Dendritic cell treated with granulocyte-macrophage colony-stimulating factor and Interleukin-4, amounts not matched to agents 40 ng/mL and 50 ng/mL, for 4 days (primary cell): Measurements from ENCODE around the gene MRI1.
"Not testable (repeated sequence)": the region's sequence is repeated elsewhere in the genome, so short reads cannot be mapped to it uniquely, and the experiment has no call there.

Source experiments
- H3K27ac Mint-ChIP-seq: one replicate; pipeline ENCODE4 v1.8.0; 2022; ENCODE audit warnings: mild to moderate bottlenecking, mixed read lengths
- H3K27me3 Mint-ChIP-seq: one replicate; pipeline ENCODE4 v1.8.0; 2022; ENCODE audit warnings: mild to moderate bottlenecking, mixed read lengths
- H3K36me3 Mint-ChIP-seq: one replicate; pipeline ENCODE4 v1.8.0; 2022; ENCODE audit warnings: low read depth, mixed read lengths
- H3K4me1 Mint-ChIP-seq: one replicate; pipeline ENCODE4 v1.8.0; 2022; ENCODE audit warnings: low read depth, mixed read lengths
- H3K4me3 Mint-ChIP-seq: one replicate; pipeline ENCODE4 v1.8.0; 2022; ENCODE audit warnings: mild to moderate bottlenecking, moderate library complexity, mixed read lengths
- H3K9me3 Mint-ChIP-seq: one replicate; pipeline ENCODE4 v1.8.0; 2022; ENCODE audit warnings: mixed read lengths
- intact Hi-C: fragments of 100-400 bp; cut with micrococcal nuclease; formaldehyde crosslinking; loops from one replicate; pipeline ENCODE4 v1.15.0; 2022

MRI1 gene

DNA sequence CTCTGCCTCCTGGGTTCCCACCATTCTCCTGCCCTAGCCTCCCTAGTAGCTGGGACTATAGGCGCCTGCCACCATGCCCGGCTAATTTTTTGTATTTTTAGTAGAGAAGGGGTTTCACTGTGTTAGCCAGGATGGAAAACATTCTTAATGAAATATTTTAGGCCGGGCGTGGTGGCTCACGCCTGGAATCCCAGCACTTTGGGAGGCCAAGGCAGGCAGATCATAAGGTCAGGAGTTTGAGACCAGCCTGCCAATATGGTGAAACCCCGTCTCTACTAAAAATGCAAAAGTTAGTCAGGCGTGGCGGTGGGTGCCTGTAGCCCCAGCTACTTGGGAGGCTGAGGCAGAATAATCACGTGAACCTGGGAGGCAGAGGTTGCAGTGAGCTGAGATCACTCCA, 29.0 kb downstream of the MRI1 start:
- H3K27ac Mint-ChIP-seq, H3K4me3 Mint-ChIP-seq, H3K9me3 Mint-ChIP-seq, H3K36me3 Mint-ChIP-seq, intact Hi-C loops, H3K27me3 Mint-ChIP-seq: not testable (repeated sequence)
- H3K4me1 Mint-ChIP-seq, result peaks cover 51% of the 10 kb centered on the region

DNA sequence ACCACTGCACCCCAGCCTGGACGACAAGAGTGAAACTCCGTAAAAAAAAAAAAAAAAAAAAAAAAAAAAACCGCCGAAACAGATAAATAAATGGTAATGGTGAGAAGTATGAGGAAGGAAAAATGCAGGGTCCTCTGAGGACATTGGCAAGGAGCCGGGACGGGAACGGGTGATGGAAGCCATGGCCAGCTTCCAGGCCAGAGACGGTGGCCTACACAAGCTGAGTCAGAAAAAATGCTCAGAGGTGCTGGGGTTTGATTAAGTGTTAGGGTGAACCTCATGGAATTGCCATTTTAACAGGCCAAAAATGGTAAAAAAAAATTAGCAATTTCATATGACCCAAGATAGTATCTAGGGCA, 30.1 kb downstream of the MRI1 start:
- peaks cover 8% of the 10 kb centered on the region for H3K36me3 Mint-ChIP-seq
- peaks cover 50% of the 10 kb centered on the region for H3K4me1 Mint-ChIP-seq
- no peaks in the 10 kb centered on the region for H3K27me3 Mint-ChIP-seq
- no peaks in the 10 kb centered on the region for H3K9me3 Mint-ChIP-seq
- H3K27ac Mint-ChIP-seq, result peak overlapping the region; percentile 96
- intact Hi-C loops, result no loop called here
- peak overlapping the region; percentile 100 for H3K4me3 Mint-ChIP-seq

DNA sequence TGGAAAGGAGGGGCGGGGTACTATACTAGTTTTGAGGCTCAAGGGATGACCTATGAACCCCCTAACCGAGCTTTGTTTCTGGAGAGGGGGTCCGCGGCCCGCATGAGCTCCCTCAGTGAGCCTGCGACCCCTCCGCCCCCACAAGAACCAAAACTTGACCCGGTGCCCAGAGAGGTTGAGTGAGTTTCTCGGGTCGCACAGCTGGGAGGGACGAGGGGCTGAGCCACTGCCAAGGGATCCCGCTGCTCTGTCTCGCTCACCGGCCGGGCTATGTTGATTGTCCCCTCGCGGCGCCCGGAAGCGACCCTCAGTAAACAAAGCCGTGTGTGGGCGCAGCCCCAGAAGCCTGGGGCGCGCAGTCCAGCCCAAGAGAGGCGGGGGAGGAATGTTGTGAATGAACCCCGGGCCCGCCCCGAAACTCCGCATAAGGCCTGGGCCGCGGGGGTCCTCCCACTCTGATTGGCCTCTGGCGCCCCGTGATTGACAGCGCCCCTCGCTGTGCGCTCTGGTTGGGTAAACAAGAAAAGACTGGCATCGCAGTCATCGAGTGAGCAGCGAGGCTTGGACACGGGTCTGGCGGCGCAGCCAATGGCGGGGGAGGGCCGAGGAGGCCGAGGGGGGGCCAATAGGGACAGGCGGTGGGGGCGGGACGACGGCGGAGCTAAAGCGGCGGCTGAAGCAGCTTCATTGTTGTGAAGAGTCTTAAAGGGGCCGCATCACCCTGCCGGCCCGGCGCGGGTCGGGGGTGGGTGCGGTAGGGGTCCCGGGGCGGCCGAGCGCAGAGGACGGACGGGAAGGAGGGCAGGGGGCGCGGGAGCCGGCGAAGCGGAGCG, 30.7 kb downstream of the MRI1 start, which contains the start of gene ZSWIM4:
TSS of gene ZSWIM4 (plus strand) at position 687 of the 833 bp plus-strand sequence. CDS start 206 bp downstream, outside the sequence.
- peak within 1 kb of the TSS; percentile 96 for H3K27ac Mint-ChIP-seq
- H3K9me3 Mint-ChIP-seq, result no peaks in the 10 kb centered on the region
- intact Hi-C loops, result loop anchor here (5.0 kb wide), 2 partner anchors 42 to 287 kb away; no protein-coding TSS in a partner anchor
- no peaks in the 10 kb centered on the region for H3K27me3 Mint-ChIP-seq
- peak within 1 kb of the TSS; percentile 100 for H3K4me3 Mint-ChIP-seq
- H3K4me1 Mint-ChIP-seq, result peaks cover 47% of the 10 kb centered on the region
- H3K36me3 Mint-ChIP-seq, result peaks cover 13% of the 10 kb centered on the region

DNA sequence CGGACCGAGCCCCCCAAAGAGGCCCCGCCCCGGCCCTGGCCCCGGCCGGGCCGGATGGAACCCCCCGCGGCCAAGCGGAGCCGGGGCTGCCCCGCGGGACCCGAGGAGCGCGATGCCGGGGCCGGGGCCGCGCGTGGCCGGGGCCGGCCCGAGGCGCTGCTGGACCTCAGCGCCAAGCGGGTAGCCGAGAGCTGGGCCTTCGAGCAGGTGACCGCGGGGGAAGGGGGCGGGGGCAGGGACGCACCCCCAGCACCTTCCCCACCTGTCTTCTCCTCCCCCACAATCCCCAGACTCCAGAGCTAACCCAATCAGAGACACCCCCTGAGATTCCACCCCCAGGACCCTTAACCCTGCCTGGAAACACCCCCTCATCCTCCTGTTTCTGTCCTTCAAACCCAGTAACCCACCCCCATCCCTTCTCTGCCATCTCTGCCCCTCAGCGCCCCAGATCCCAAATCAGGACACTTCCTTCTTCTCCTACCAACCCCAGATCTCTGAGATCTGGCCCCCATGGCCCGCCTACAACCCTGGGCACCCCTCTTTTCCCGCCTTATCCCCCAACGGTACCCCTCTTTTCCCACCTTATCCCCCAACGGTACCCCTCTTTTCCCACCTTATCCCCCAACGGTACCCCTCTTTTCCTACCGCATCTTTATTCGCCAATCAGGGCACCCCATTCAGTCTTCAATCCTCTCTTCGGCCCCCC, 31.4 kb downstream of the MRI1 start:
- Mint-ChIP-seq H3K4me1 (peaks cover 40% of the 10 kb centered on the region), H3K4me3 (peak overlapping the region; percentile 74), H3K36me3 (peaks cover 18% of the 10 kb centered on the region), H3K9me3 (no peaks in the 10 kb centered on the region), H3K27me3 (no peaks in the 10 kb centered on the region), H3K27ac (peak overlapping the region; percentile 96)
- intact Hi-C loops, result loop anchor here (5.0 kb wide), 2 partner anchors 42 to 287 kb away; no protein-coding TSS in a partner anchor

DNA sequence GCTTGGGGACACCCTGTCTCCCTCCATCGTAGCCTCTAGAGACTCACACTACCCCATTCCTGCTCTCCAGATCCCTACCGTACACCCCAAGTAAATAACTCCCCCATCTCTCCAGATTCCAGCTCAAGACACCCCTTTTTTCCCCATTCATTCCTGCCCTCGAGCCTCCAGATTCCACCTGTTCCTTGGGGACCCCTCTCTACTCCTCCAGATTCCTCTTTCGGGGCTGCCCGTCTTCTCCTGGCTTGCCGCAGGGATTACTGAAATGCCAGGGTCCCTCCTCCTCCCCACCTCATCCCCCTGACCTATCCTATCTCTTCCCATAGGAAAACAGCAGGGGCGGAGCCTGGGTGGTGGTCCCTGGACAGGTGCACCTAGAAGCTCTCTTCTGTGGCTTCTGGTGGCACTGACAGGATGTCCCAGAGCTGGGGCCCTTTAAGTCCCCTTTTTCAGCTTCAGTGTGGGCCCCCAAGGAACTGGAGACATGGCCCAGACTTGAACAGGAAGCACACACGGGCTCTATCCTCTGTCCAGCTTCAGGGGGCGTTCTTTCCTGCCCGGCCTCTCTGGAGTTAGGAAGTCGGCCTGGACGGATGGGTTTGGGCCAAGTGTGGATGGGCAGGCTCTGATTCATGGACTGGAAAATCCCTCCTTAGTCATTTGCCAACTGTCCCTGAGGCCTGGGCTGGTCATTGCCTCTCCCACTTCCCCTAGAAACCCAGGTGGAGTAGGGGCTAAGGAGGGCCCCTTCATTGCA, 32.2 kb downstream of the MRI1 start:
- H3K36me3 Mint-ChIP-seq, result peaks cover 25% of the 10 kb centered on the region

DNA sequence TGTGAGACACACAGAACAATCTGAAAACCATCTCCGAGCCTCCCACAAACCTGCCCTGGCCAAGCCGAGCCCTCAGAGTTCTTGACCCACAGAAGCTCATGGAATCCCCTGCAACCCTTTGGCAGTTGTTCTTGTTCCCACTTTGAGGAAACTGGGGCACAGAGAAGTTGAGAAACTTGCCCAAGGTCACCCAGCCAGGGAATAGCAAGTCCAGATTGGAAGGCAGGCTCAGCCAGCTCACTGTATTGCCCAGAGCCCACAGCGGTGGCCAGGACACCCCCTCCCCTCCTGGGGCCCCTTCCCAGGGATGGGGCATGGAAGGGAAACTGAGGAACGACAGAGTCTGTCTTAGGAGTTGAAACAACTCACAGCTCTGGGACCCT, 32.7 kb downstream of the MRI1 start:
- intact Hi-C loops, result loop anchor here (5.0 kb wide), 2 partner anchors 40 to 285 kb away; no protein-coding TSS in a partner anchor
- Mint-ChIP-seq H3K9me3 (no peaks in the 10 kb centered on the region), H3K36me3 (peaks cover 27% of the 10 kb centered on the region), H3K4me1 (peaks cover 39% of the 10 kb centered on the region), H3K4me3 (peak overlapping the region; percentile 74), H3K27ac (peak overlapping the region; percentile 96), H3K27me3 (no peaks in the 10 kb centered on the region)

More for the DNA sequence above, 32.2 kb downstream of the MRI1 start:
- H3K27ac Mint-ChIP-seq, result peak overlapping the region; percentile 96
- H3K4me1 Mint-ChIP-seq, result peaks cover 39% of the 10 kb centered on the region
- intact Hi-C loops, result loop anchor here (5.0 kb wide), 2 partner anchors 41 to 286 kb away; no protein-coding TSS in a partner anchor
- H3K4me3 Mint-ChIP-seq, result peak overlapping the region; percentile 74
- H3K9me3 Mint-ChIP-seq, result no peaks in the 10 kb centered on the region
- H3K27me3 Mint-ChIP-seq, result no peaks in the 10 kb centered on the region

DNA sequence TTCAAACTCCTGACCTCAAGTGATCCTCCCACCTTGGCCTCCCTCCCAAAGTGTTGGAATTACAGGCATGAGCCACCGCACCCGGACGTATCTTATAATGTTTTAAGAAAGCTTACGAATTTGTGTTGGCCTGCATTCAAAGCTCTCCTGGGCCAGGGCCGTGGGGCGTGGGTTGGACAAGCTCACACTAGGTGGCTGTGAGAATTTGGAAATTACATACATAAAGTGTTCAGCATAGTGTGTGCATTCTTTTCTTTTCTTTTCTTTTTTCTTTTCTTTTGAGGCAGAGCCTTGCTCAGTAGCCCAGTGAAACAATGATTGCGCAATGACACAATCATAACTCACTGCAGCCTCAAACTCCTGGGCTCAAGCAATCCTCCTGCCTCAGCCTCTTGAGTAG, 33.5 kb downstream of the MRI1 start:
- peaks cover 32% of the 10 kb centered on the region for H3K36me3 Mint-ChIP-seq
- intact Hi-C loops, result loop anchor here (5.0 kb wide), 2 partner anchors 39 to 284 kb away; no protein-coding TSS in a partner anchor
- peak overlapping the region; percentile 57 for H3K27ac Mint-ChIP-seq
- H3K4me3 Mint-ChIP-seq, result no peak overlapping the region
- H3K27me3 Mint-ChIP-seq, result no peaks in the 10 kb centered on the region
- H3K4me1 Mint-ChIP-seq, result peaks cover 44% of the 10 kb centered on the region
- H3K9me3 Mint-ChIP-seq, result no peaks in the 10 kb centered on the region

DNA sequence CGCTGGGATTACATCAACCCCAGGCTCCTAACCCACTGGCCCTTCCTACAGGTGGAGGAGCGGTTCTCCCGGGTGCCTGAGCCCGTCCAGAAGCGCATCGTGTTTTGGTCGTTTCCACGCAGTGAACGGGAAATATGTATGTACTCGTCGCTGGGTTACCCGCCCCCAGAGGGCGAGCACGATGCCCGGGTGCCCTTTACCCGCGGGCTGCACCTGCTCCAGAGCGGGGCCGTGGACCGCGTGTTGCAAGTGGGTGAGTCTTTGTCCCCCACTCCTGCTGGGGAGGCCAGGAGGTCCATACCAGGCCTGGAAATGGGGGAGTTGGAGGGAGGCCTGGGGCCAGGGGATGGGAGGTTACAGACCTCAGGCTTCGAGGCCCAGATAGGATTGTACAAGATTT, 35.3 kb downstream of the MRI1 start:
- intact Hi-C loops, result loop anchor here (5.0 kb wide), 2 partner anchors 38 to 283 kb away; no protein-coding TSS in a partner anchor
- Mint-ChIP-seq H3K9me3 (no peaks in the 10 kb centered on the region), H3K4me1 (peaks cover 34% of the 10 kb centered on the region), H3K4me3 (no peak overlapping the region), H3K27ac (no peak overlapping the region), H3K36me3 (peaks cover 36% of the 10 kb centered on the region), H3K27me3 (no peaks in the 10 kb centered on the region)

DNA sequence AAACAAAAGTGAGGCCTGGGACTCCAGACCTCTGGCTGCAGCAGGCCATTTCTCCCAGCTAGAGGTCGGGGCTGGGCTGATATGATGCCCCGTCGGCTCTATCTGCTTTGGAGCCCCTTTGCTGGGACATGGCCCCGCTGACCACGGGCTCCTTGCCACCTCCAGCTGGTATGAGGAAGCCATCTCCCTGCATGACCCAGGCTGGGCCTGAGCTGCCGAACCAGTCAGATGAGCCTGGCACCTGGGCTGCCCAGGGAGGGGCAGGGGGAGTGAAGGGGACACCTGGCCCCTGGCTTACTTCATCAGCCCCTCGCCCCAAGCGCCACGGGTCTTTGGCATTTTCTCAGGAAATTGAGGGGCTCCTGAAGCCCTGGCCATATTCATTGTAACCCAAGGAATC, 38.7 kb downstream of the MRI1 start:
- H3K4me3 Mint-ChIP-seq, result no peak overlapping the region
- H3K9me3 Mint-ChIP-seq, result no peaks in the 10 kb centered on the region
- peaks cover 7% of the 10 kb centered on the region for H3K4me1 Mint-ChIP-seq
- H3K36me3 Mint-ChIP-seq, result peaks cover 40% of the 10 kb centered on the region
- peak overlapping the region; percentile 23 for H3K27ac Mint-ChIP-seq
- intact Hi-C loops, result no loop called here
- no peaks in the 10 kb centered on the region for H3K27me3 Mint-ChIP-seq

DNA sequence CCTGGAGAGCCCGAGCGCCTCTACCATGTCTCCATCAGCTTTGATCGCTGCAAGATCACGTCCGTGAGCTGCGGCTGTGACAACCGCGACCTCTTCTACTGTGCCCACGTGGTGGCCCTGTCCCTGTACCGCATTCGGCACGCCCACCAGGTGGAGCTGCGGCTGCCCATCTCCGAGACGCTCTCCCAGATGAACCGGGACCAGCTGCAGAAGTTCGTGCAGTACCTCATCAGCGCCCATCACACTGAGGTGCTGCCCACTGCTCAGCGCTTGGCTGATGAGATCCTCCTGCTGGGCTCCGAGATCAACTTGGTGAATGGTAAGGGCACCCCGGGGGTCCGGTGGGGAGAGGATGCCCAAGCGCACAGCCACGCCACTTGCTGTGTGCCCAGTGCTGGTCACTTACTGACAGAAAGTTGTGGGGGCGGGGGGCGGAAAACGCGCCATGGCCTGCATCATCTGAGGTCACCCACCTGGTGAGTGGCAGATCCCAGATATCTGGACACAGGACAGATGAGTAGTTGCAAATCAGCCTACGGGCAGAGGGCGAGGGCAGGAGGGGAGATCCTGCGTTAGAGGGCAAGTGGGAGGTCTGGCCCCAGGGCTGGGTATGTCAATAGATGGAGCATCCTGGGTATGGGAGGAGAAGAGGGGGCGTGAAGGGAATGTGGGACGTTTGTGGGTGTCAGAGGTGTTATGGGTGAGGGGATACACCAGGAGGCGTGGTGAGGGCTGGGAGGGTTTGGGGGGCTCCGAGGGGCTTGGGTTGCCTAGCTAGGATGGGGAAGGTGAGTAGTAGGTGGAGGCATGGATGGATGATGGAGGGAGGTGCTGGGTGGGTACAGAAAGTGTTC, 40.7 kb downstream of the MRI1 start:
- H3K4me3 Mint-ChIP-seq, result no peak overlapping the region
- H3K4me1 Mint-ChIP-seq, result peaks cover 5% of the 10 kb centered on the region
- intact Hi-C loops, result no loop called here
- H3K36me3 Mint-ChIP-seq, result peaks cover 35% of the 10 kb centered on the region
- no peak overlapping the region for H3K27ac Mint-ChIP-seq
- H3K27me3 Mint-ChIP-seq, result no peaks in the 10 kb centered on the region
- no peaks in the 10 kb centered on the region for H3K9me3 Mint-ChIP-seq

DNA sequence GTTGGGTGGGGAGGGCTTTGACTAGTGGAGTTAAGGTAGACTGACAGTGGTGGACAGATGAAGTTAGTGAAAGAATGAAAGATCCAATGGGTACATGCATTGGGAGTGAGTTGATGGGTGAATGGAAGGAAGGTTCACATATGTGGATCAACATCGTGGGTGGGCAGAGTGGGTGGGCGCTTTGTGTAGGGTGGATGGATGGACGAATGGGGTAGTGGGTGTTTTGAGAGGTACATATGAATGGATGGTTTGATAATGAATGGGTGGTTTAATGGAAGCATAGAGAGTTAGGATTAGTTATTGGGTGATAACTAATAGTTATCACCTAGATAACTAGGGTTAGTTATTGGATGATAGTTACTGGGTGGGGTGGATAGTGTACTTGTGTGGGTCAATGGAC, 42.4 kb downstream of the MRI1 start:
- Mint-ChIP-seq H3K9me3 (no peaks in the 10 kb centered on the region), H3K36me3 (peaks cover 33% of the 10 kb centered on the region), H3K4me3 (no peak overlapping the region), H3K27me3 (no peaks in the 10 kb centered on the region), H3K27ac (no peak overlapping the region), H3K4me1 (peaks cover 5% of the 10 kb centered on the region)
- intact Hi-C loops, result no loop called here

DNA sequence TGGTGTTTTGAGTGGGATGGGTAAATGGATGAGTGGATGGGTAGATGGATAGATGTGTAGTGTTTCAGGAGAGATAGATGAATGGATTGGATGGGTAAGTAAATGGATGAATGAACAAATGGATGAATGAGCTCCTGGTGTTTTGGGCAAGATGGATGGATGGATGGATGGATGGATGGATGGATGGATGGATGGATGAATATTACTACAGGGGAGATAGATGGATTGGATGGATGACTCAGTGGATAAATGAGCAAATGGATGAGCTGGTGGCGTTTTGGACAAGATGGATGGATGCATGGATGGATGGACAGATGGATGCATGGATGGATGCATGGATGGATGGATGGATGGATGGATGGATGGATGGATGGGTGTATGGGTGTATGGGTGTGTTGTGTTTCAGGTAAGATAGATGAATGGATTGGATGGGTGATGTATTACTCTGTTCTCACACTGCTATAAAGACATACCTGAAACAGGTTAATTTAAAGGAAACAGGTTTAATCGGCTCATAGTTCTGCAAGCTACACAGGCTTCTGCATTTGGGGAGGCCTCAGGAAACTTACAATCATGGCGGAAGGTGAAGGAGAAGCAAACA, 43.2 kb downstream of the MRI1 start:
- intact Hi-C loops, result no loop called here
- Mint-ChIP-seq H3K4me1 (peaks cover 4% of the 10 kb centered on the region), H3K27ac (no peak overlapping the region), H3K4me3 (no peak overlapping the region), H3K27me3 (no peaks in the 10 kb centered on the region), H3K9me3 (no peaks in the 10 kb centered on the region), H3K36me3 (peaks cover 33% of the 10 kb centered on the region)

DNA sequence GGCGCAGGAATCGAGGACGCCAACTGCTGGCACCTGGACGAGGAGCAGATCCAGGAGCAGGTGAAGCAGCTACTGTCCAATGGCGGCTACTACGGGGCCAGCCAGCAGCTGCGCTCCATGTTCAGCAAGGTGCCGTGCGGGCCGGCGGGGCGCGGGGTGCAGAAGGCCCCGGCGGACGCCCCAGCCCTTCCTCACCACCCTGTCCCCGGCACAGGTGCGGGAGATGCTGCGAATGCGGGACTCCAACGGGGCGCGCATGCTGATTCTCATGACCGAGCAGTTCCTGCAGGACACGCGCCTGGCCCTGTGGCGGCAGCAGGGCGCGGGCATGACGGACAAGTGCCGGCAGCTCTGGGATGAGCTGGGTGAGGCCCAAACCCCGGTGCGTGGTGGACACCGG, 44.5 kb downstream of the MRI1 start:
- Mint-ChIP-seq H3K4me3 (no peak overlapping the region), H3K27me3 (no peaks in the 10 kb centered on the region), H3K4me1 (peaks cover 5% of the 10 kb centered on the region), H3K9me3 (no peaks in the 10 kb centered on the region), H3K36me3 (peaks cover 37% of the 10 kb centered on the region), H3K27ac (no peak overlapping the region)
- intact Hi-C loops, result no loop called here
